Body of pancreas (tissue), 4 donors: ENCODE data around the gene SEZ6L2. TPM values are rescaled to one million over a fixed set of nuclear protein-coding genes. Genes with fewer than 3 reads are reported as not detected.
"Not testable (repeated sequence)": the region's sequence is repeated elsewhere in the genome, so short reads cannot be mapped to it uniquely, and the experiment has no call there.

Source experiments
- ATAC-seq: fragments of 150-250 bp; one replicate; pipeline ENCODE4 v1.9.1; 2016
- DNase-seq, 4 donors: peaks; one replicate each; pipeline ENCODE4 v3.0.0-alpha.2; 2019
- H3K27ac ChIP-seq, 4 donors: fragments of 200-600 bp; sonication (generic); 1 replicate in 3 of 4; 2 replicates in 1 of 4; pipeline versions ENCODE4 v1.5.1 to v1.6.1; 2016 to 2019; ENCODE audit warnings: mild to moderate bottlenecking in 1 of 4, mixed read lengths in 1 of 4, moderate library complexity in 1 of 4
- H3K27me3 ChIP-seq, 2 donors: fragments of 200-600 bp; sonication (generic); one replicate each; pipeline ENCODE4 v1.6.0; 2016; ENCODE audit warnings: mild to moderate bottlenecking in 1 of 2
- H3K36me3 ChIP-seq, 2 donors: fragments of 200-600 bp; sonication (generic); replicated peaks in 1 of 2; 2 replicates each; pipeline ENCODE4 v1.5.1; 2016; ENCODE audit warnings: low read depth in 2 of 2; ENCODE audit not compliant: insufficient read depth in 1 of 2
- H3K4me1 ChIP-seq: fragments of 200-600 bp; sonication (generic); one replicate; pipeline ENCODE4 v1.6.0; 2016
- H3K4me3 ChIP-seq, 2 donors: fragments of 200-600 bp; sonication (generic); 1 replicate in 1 of 2; 2 replicates in 1 of 2; pipeline ENCODE4 v1.5.1; 2016 to 2019
- H3K9me3 ChIP-seq, 3 donors: fragments of 200-600 bp; sonication (generic); 1 replicate in 2 of 3; 2 replicates in 1 of 3; pipeline ENCODE4 v1.5.1; 2016
- CTCF ChIP-seq, 7 experiments: fragments of 450-650 bp in 4 of 7; fragments of 200-600 bp in 3 of 7; sonication (generic) in 3 of 7; IDR thresholded peaks; one replicate each; pipeline ENCODE4 v1.5.1; 2016 to 2019; ENCODE audit warnings: antibody characterized with exemption in 7 of 7
- POLR2A ChIP-seq, 3 donors: fragments of 450-650 bp; IDR thresholded peaks; one replicate each; pipeline ENCODE4 v1.6.1; 2016; ENCODE audit warnings: antibody characterized with exemption in 3 of 3, mild to moderate bottlenecking in 2 of 3
- WGBS, 2 donors: methylation state at CpG; one replicate each; pipeline ENCODE4 v1.1.5; 2017; 5-methylcytosine and 5-hydroxymethylcytosine counted together
- intact Hi-C: fragments of 100-400 bp; cut with DNase I; formaldehyde crosslinking; loops from one replicate; pipeline ENCODE4 v1.15.1; 2023
- total RNA-seq, 2 donors: library from RNA; depleted of rRNA; stranded (reverse); fragments of >200 nt; gene quantifications; one replicate each; pipeline ENCODE4 v1.1.0, GENCODE V29; 2016

SEZ6L2 gene
- total RNA-seq, 2 donors from 2014 or later = 19.2 to 28.3 TPM

DNA sequence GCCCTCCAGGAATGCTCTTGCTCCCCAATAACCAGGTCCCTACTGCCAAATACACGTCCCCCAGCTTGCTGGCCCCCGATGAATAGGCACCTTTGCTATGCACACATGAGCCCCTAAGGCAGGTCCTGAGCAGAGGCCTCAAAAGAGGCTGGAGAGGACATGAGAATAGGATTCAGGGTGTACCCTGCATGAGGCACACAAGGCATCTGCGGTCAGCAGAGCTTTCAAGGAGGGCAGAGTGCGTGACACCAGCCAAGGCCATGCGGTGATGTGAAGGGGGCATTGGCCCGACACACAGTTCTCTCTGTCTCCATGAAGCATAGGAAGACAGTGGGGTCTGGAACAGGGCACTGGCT lies 6.9 kb downstream of the SEZ6L2 start:
- ATAC-seq (no peak), DNase-seq (no peak)
- TF ChIP-seq CTCF (IDR thresholded peaks at IDR 0.05) (no peak), POLR2A (IDR thresholded peaks at IDR 0.05) (no peak)
- Histone ChIP-seq H3K4me1 (no peaks in the 10 kb centered on the region), H3K4me3 (no peak overlapping the region), H3K27me3 (no peaks in the 10 kb centered on the region), H3K27ac (no peak overlapping the region), H3K36me3 (no peaks in the 10 kb centered on the region), H3K9me3 (no peaks in the 10 kb centered on the region)
- 87% methylated on average over 3 to 6 of the region's 6 CpGs for WGBS, 2 donors
- intact Hi-C loops = no loop called here

- Histone ChIP-seq H3K9me3 (no peaks in the 10 kb centered on the region), H3K4me1 (no peaks in the 10 kb centered on the region), H3K36me3 (no peaks in the 10 kb centered on the region), H3K27ac (no peak overlapping the region), H3K4me3 (no peak overlapping the region), H3K27me3 (no peaks in the 10 kb centered on the region)
- no peak for TF ChIP-seq CTCF (IDR thresholded peaks at IDR 0.05)
- TF ChIP-seq POLR2A (IDR thresholded peaks at IDR 0.05) = no peak
- WGBS, 2 donors = 74 to 76% methylated on average over 9 to 10 of the region's 10 CpGs
- DNase-seq (no peak), ATAC-seq (no peak)
- intact Hi-C loops = no loop called here
Measured at GRCh38 chr16:29891525-29892457, 7.6 kb downstream of the SEZ6L2 start.

GRCh38 chr16:29889372-29889771 lies 10.0 kb downstream of the SEZ6L2 start:
- H3K27me3 ChIP-seq, DNase-seq, intact Hi-C loops, H3K4me3 ChIP-seq, H3K9me3 ChIP-seq, H3K36me3 ChIP-seq, H3K27ac ChIP-seq, H3K4me1 ChIP-seq, ATAC-seq: not testable (repeated sequence)
- WGBS, 2 donors = 94 to 95% methylated on average over 3 of the region's 3 CpGs

DNA sequence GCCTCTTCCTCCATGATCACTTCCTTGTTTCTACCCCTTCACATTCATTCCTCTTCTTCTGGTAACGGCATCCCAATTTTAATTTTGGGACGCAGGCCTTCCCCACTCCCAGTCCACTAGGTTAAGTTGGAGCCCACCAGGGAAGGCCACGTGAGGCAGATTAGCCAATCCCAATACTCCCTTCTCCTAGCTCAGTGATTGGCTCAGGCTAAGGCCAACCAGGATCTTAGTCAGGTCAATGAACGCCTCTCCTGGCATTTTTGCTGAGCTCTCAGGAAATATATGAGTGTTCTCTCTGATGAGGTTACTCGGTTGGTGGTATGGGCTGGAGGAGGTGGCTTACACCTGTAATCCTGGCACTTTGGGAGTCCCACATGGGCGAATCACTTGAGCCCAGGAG lies 15.4 kb downstream of the SEZ6L2 start:
- H3K27ac ChIP-seq = no peak overlapping the region
- DNase-seq = no peak
- no peaks in the 10 kb centered on the region for H3K36me3 ChIP-seq
- intact Hi-C loops = no loop called here
- ATAC-seq = no peak
- H3K4me1 ChIP-seq = peaks cover 5% of the 10 kb centered on the region
- no peaks in the 10 kb centered on the region for H3K9me3 ChIP-seq
- no peaks in the 10 kb centered on the region for H3K27me3 ChIP-seq
- no peak overlapping the region for H3K4me3 ChIP-seq
- WGBS, 2 donors = 91 to 93% methylated on average over 6 of the region's 6 CpGs
- no peak for TF ChIP-seq POLR2A (IDR thresholded peaks at IDR 0.05)
- no peak for TF ChIP-seq CTCF (IDR thresholded peaks at IDR 0.05)

- no peak overlapping the region for H3K27ac ChIP-seq
- WGBS, 2 donors = 46 to 55% methylated on average over 2 to 3 of the region's 3 CpGs
- no peak overlapping the region for H3K4me3 ChIP-seq
- intact Hi-C loops = no loop called here
- ATAC-seq = no peak
- no peaks in the 10 kb centered on the region for H3K36me3 ChIP-seq
- H3K9me3 ChIP-seq = no peaks in the 10 kb centered on the region
- H3K27me3 ChIP-seq = no peaks in the 10 kb centered on the region
- peaks cover 5% of the 10 kb centered on the region for H3K4me1 ChIP-seq
- no peak for DNase-seq
- no peak for TF ChIP-seq POLR2A (IDR thresholded peaks at IDR 0.05)
- TF ChIP-seq CTCF (IDR thresholded peaks at IDR 0.05) = no peak
Measured at GRCh38 chr16:29881050-29881449, 18.3 kb downstream of the SEZ6L2 start.
